Measurements from ENCODE around the gene EIF6. TPM values are rescaled to one million over a fixed set of nuclear protein-coding genes. Genes with fewer than 3 reads are reported as not detected.

Gene EIF6
- total RNA-seq, 4 donors from 2014 or later: 63.7 to 89.4 (median 85.2) TPM

DNA sequence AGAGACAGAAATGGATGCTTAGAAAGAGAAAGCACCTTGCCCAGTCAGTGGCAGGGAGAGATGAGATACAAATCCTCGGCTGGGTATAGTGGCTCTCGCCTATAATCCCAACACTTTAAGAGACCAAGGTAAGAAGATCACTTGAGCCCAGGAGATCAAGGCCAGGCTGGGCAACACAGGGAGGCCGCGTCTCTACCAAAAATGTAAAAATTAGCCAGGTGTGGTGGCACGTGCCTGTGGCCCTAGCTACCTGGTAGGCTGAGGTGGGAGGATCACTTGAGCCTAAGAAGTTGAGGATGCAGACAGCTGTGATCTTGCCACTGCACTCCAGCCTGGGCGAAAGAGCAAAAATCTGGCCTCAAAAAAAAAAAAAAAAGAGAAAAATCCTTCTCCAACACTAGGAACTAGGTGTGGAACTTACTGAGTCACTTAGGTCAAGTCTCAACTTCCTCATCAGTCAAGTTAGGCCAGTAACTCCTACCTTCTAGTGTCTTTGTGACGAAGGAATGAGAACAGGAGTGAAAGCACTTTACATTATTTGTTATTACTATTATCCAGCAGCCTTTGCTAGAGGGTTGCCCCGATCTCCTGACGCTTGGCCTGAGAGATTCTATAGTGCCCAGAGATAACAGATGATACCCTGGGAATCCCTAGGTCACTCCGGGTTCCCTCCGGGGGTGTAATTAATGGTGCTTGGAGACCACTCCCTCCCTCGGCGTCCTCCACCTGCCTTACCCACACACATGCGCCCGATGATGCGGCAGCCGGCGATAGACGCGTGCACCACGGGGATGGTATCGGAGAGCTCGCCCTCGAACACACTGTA lies 918 bp downstream of the EIF6 start:
- DNase-seq (ENCODE audit: low spot score): no peak
- TF ChIP-seq CTCF (IDR thresholded peaks at IDR 0.05): no peak
- no peak for ATAC-seq (ENCODE audit: low FRiP score)

DNA sequence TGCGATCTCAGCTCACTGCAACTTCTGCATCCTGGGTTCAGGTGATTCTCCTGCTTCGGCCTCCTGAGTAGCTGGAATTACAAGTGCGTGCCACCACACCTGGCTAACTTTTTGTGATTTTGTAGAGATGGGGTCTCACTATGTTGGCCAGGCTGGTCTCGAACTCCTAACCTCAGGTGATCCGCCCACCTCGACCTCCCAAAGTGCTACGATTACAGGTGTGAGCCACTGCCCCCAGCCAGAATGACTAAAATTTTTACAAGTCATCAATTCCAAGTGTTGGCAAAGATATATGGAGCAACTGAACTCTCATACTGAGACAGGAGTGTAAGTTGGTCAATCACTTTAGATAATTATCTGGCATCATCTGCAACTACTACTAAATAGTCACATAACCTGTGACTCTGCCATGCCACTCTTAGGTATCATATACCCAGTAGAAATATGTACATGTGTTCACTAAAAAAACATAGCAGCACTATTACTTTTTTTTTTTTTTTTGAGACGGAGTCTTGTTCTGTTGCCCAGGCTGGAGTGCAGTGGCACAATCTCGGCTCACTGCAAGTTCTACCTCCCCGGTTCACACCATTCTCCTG lies 3.0 kb downstream of the EIF6 start:
- DNase-seq (ENCODE audit: low spot score): no peak
- TF ChIP-seq CTCF (IDR thresholded peaks at IDR 0.05): no peak
- ATAC-seq (ENCODE audit: low FRiP score): no peak

GRCh38 chr20:35280523-35280922 lies 4.0 kb downstream of the EIF6 start:
- DNase-seq (ENCODE audit: low spot score) (no peak), ATAC-seq (ENCODE audit: low FRiP score) (no peak)
- TF ChIP-seq CTCF (IDR thresholded peaks at IDR 0.05): no peak

- DNase-seq (ENCODE audit: low spot score): no peak
- no peak for ATAC-seq (ENCODE audit: low FRiP score)
- TF ChIP-seq CTCF (IDR thresholded peaks at IDR 0.05): no peak
Observed at GRCh38 chr20:35279533-35280174, 4.9 kb downstream of the EIF6 start.

DNA sequence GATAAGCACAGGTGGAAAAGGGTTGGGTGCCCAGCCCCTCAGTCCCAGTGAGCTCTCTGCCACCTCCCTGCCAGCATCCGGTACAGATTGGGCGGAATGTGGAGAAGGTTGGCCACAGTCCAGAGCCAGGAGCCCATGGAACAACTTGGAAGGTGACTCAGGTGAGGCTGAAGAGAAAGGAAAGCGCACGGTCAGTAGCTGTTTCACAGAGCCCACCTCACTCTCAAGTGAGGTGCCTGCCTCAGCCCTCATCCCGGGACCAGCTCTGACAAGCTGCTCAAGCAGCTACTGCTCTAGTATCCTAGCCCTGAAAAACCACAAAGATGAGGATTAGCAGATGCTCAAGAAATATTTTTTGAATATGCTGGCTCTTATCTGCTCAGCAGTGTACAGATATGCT lies 5.5 kb downstream of the EIF6 start:
- DNase-seq (ENCODE audit: low spot score) (no peak), ATAC-seq (ENCODE audit: low FRiP score) (no peak)
- TF ChIP-seq CTCF (IDR thresholded peaks at IDR 0.05): no peak

- TF ChIP-seq CTCF (IDR thresholded peaks at IDR 0.05): no peak
- DNase-seq (ENCODE audit: low spot score) (peak; percentile 65), ATAC-seq (ENCODE audit: low FRiP score) (peak; percentile 86)
Observed at GRCh38 chr20:35277531-35278395, 6.8 kb downstream of the EIF6 start, which contains the start of gene MMP24OS. TSS of gene MMP24OS (minus strand) at chr20:35278122. CDS start at chr20:35277929, 193 bp downstream.

Measured in omental fat pad (tissue), 4 donors.